Sigmoid colon (tissue), 7 donors: ENCODE data around the gene KAT2B. TPM values are rescaled to one million over a fixed set of nuclear protein-coding genes. Genes with fewer than 3 reads are reported as not detected.

ENCODE experiments used
- DNase-seq: peaks from one replicate; pipeline ENCODE4 v3.0.0-alpha.2; 2019
- H3K27ac ChIP-seq, 4 donors: fragments of 200-600 bp; sonication (generic); one replicate each; pipeline ENCODE4 v1.5.1; 2016 to 2019; ENCODE audit warnings: mild to moderate bottlenecking in 1 of 4
- H3K27me3 ChIP-seq, 3 donors: fragments of 200-600 bp; sonication (generic); one replicate each; pipeline ENCODE4 v1.5.1; 2019; ENCODE audit warnings: mild to moderate bottlenecking in 1 of 3
- H3K36me3 ChIP-seq, 4 donors: fragments of 200-600 bp; sonication (generic); one replicate each; pipeline ENCODE4 v1.5.1; 2016 to 2019
- H3K4me1 ChIP-seq, 4 donors: fragments of 200-600 bp; sonication (generic); one replicate each; pipeline ENCODE4 v1.5.1; 2017 to 2019
- H3K4me3 ChIP-seq, 4 donors: fragments of 200-600 bp; sonication (generic); one replicate each; pipeline ENCODE4 v1.5.1; 2017 to 2019; ENCODE audit warnings: mild to moderate bottlenecking in 2 of 4, moderate library complexity in 1 of 4
- H3K9me3 ChIP-seq, 4 donors: fragments of 200-600 bp in 3 of 4; sonication (generic) in 3 of 4; one replicate each; pipeline versions ENCODE4 v1.5.1 to v1.6.1; 2013 to 2019
- CTCF ChIP-seq, 4 experiments: fragments of 450-650 bp in 3 of 4; fragments of 200-600 bp in 1 of 4; IDR thresholded peaks; one replicate each; pipeline ENCODE4 v1.5.1; 2016 to 2019; ENCODE audit warnings: antibody characterized with exemption in 4 of 4, mild to moderate bottlenecking in 3 of 4, moderate library complexity in 2 of 4
- EP300 ChIP-seq, 4 donors: sonication (generic); formaldehyde crosslinking; IDR thresholded peaks; one replicate each; pipeline ENCODE4 v1.6.1; 2017; ENCODE audit warnings: antibody characterized with exemption in 4 of 4
- POLR2A ChIP-seq, 2 donors: fragments of 450-650 bp; IDR thresholded peaks; one replicate each; pipeline ENCODE4 v1.6.1; 2016; ENCODE audit warnings: antibody characterized with exemption in 2 of 2, mild to moderate bottlenecking in 2 of 2, moderate library complexity in 2 of 2
- POLR2AphosphoS5 ChIP-seq, 4 donors: sonication (generic); formaldehyde crosslinking; IDR thresholded peaks; one replicate each; pipeline ENCODE4 v1.6.1; 2017; ENCODE audit warnings: antibody characterized with exemption in 4 of 4
- WGBS, 2 donors: extraction: QIAGEN DNeasy Blood & Tissue Kit; methylation state at CpG; one replicate each; pipeline ENCODE4 v1.1.7; 2013; 5-methylcytosine and 5-hydroxymethylcytosine counted together
- intact Hi-C: fragments of 100-400 bp; cut with DNase I; formaldehyde crosslinking; loops from one replicate; pipeline ENCODE4 v1.15.1; 2023
- polyA plus RNA-seq, 3 donors: library from polyadenylated mRNA; stranded (reverse); fragments of 200-250 nt; gene quantifications; one replicate each; pipeline ENCODE4 v1.2.3, GENCODE V29; 2013
- total RNA-seq, 4 donors: library from RNA; depleted of rRNA; stranded (reverse); fragments of >200 nt; gene quantifications; one replicate each; pipeline ENCODE4 v1.1.0, GENCODE V29; 2016
- donor health status: healthy with polysubstance abuse.
- donor health status: Bipolar disorder and iron deficiency.
- donor health status: healthy.

KAT2B gene
- total and polyA plus RNA-seq, 7 donors = 10.8 to 49.2 (median 27.2) TPM

GRCh38 chr3:20083953-20084352 lies 43.7 kb downstream of the KAT2B start:
- Histone ChIP-seq H3K27me3 (no peaks in the 10 kb centered on the region), H3K4me3 (no peak overlapping the region), H3K4me1 (peaks cover 0 to 20% (median 10%) of the 10 kb centered on the region in 4 donors), H3K9me3 (no peaks in the 10 kb centered on the region), H3K27ac (no peak overlapping the region), H3K36me3 (no peaks in the 10 kb centered on the region)
- TF ChIP-seq EP300 (IDR thresholded peaks at IDR 0.05) (no peak), CTCF (IDR thresholded peaks at IDR 0.05) (no peak), POLR2AphosphoS5 (IDR thresholded peaks at IDR 0.05) (no peak), POLR2A (IDR thresholded peaks at IDR 0.05) (no peak)
- DNase-seq = no peak
- WGBS, 2 donors = 94 to 95% methylated on average over 2 of the region's 2 CpGs
- intact Hi-C loops = no loop called here

- no peak for TF ChIP-seq CTCF (IDR thresholded peaks at IDR 0.05)
- no peak for TF ChIP-seq EP300 (IDR thresholded peaks at IDR 0.05)
- TF ChIP-seq POLR2AphosphoS5 (IDR thresholded peaks at IDR 0.05) = no peak
- no peak for TF ChIP-seq POLR2A (IDR thresholded peaks at IDR 0.05)
- Histone ChIP-seq H3K36me3 (peaks cover 0 to 20% (median 5%) of the 10 kb centered on the region in 4 donors), H3K9me3 (peaks cover 0 to 3% (median 0%) of the 10 kb centered on the region in 4 donors), H3K27ac (no peak overlapping the region), H3K4me1 (peaks cover 0 to 11% (median 6%) of the 10 kb centered on the region in 4 donors), H3K4me3 (no peak overlapping the region), H3K27me3 (no peaks in the 10 kb centered on the region)
- DNase-seq = no peak
- intact Hi-C loops = no loop called here
- WGBS, 2 donors = 63 to 85% methylated on average over 2 of the region's 2 CpGs
Observed at GRCh38 chr3:20091331-20092047, 51.2 kb downstream of the KAT2B start.

GRCh38 chr3:20095470-20095869 lies 55.2 kb downstream of the KAT2B start:
- Histone ChIP-seq H3K4me3 (no peak overlapping the region), H3K9me3 (no peaks in the 10 kb centered on the region), H3K36me3 (peaks cover 0 to 19% (median 3%) of the 10 kb centered on the region in 4 donors), H3K27ac (no peak overlapping the region), H3K4me1 (peaks cover 0 to 29% (median 21%) of the 10 kb centered on the region in 4 donors), H3K27me3 (no peaks in the 10 kb centered on the region)
- intact Hi-C loops = no loop called here
- DNase-seq = no peak
- TF ChIP-seq POLR2AphosphoS5 (IDR thresholded peaks at IDR 0.05) (no peak), POLR2A (IDR thresholded peaks at IDR 0.05) (no peak), CTCF (IDR thresholded peaks at IDR 0.05) (no peak), EP300 (IDR thresholded peaks at IDR 0.05) (no peak)
- 92 to 95% methylated on average over 4 of the region's 4 CpGs for WGBS, 2 donors

- 89 to 90% methylated on average over 3 of the region's 3 CpGs for WGBS, 2 donors
- H3K27ac ChIP-seq = no peak overlapping the region
- H3K4me3 ChIP-seq = no peak overlapping the region
- no peak for DNase-seq
- no peaks in the 10 kb centered on the region for H3K27me3 ChIP-seq
- H3K9me3 ChIP-seq = no peaks in the 10 kb centered on the region
- intact Hi-C loops = no loop called here
- H3K36me3 ChIP-seq = peaks cover 0 to 19% (median 3%) of the 10 kb centered on the region in 4 donors
- TF ChIP-seq POLR2A (IDR thresholded peaks at IDR 0.05) = no peak
- TF ChIP-seq EP300 (IDR thresholded peaks at IDR 0.05) = no peak
- no peak for TF ChIP-seq CTCF (IDR thresholded peaks at IDR 0.05)
- TF ChIP-seq POLR2AphosphoS5 (IDR thresholded peaks at IDR 0.05) = no peak
- peaks cover 0 to 29% (median 21%) of the 10 kb centered on the region in 4 donors for H3K4me1 ChIP-seq
Observed at GRCh38 chr3:20096135-20096685, 56.0 kb downstream of the KAT2B start.
